GM19455 (cell line): ENCODE data around the gene JAML.

Experiments
- ATAC-seq: cut with Tn5 transposase; IDR thresholded peaks from one replicate; pipeline ENCODE4 v1.9.1; 2021; ENCODE audit not compliant: unreplicated experiment

The JAML gene, protein sequence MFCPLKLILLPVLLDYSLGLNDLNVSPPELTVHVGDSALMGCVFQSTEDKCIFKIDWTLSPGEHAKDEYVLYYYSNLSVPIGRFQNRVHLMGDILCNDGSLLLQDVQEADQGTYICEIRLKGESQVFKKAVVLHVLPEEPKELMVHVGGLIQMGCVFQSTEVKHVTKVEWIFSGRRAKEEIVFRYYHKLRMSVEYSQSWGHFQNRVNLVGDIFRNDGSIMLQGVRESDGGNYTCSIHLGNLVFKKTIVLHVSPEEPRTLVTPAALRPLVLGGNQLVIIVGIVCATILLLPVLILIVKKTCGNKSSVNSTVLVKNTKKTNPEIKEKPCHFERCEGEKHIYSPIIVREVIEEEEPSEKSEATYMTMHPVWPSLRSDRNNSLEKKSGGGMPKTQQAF

DNA sequence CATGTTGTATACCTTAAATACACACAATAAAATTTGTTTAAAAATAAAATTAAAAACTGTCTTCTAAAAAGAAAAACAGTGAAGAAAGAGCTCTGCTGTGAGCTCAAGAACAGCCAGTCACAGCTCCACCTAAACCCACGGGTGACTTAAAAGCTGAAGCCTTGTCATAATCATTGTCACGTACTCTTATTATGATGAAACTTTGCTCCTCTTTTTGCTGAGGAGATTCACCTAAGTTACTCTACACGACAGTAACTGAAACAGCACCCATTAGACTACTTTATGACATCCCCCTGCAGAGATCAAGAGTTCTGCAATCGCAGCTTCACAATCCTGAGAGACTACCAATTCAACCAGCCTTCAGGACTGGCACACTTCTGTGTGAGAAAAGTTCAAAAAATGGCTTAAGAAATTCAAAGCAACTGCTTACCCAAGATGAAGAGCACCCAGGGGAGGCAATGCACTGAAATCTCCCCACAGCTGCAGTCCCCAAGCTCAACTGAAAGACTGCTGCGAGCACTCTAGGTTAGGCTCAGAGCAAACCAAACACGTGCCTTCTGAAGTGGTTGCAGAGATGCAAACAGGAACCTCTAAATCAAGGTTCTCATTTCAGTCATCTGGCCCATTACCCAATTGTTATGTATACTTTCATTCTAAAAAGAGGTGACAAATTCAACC, at the start of gene JAML:
TSS of gene JAML (minus strand) at position 501 of the 678 bp plus-strand sequence. CDS start 10,145 bp downstream, outside the sequence.
- ATAC-seq = no peak

DNA sequence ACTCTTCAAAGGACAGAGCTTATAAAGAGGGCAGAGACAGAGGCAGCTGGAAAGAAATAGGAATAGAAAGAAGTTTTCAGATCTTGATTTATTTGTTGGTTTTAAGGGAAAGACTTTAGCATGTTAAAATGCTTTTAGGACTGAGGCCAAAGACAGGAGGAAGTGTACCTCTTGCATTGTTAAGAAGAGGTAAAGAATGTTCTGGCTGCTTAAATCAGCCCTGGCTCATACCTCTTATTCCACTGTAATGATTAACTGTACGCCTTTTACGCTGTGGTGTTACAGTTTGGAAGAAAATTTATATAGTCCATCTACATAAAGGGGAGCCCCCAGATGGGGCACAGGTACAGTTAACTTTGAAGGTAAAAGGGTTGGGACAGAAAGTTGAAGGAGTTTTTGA, 49.4 kb upstream of the JAML start:
- no peak for ATAC-seq

DNA sequence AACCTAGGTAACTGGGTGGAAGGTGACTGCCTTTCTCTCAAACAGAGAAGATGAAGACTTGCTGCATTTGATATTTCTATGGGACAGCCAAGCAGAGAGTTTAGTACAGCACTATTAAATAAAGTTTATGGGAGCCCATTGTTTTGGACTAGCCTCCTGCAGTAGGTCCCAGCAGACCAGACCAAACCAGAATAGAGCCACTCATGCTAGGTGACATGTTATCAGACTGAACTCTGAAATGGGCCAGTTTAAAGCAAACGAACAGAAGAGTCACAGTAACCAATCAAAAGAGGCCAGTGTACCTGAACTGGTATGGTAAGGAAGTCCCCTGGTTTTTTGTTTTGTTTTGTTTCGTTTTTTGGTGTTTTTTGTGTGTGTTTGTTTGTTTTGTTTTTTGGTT, 47.2 kb upstream of the JAML start:
- no peak for ATAC-seq

DNA sequence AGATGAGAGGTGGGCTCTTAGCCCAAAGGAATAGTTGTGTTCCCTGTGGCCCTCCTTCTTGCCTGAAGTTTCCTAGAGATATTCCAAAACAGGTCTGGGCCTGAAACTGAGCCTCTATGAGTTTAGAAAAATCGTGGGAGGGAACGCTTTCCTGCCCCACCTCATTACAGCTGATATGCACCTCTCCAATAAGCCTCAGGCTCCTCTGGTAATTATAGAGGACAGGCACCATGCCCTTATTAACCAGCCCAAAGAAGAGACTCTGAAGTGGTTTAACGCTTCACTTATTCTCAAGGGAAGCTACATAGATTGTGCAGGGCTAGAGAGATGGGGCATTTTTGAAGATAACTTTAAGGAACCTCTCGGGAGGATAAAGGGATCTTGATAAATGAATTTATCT, 42.7 kb upstream of the JAML start:
- ATAC-seq = no peak

DNA sequence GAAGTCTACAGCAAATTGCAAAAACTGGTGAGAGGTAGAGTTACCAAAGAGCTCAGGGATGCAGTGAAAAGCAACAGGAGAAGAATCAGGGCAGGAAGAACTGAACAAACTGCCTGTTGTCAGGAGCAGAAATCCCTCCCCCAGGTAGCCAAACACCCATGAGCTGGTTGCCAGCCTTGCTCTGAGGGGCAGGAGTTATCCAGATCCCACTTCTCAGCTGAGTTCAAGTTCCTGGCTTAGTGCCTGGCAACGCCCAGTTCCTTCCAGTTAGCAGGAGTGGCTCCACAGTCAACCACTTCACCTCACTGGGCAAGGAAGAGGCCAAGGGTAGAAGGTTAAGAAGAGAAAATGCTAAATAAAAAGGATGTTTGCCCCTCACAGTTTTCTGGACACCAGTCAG, 41.1 kb upstream of the JAML start:
- no peak for ATAC-seq

DNA sequence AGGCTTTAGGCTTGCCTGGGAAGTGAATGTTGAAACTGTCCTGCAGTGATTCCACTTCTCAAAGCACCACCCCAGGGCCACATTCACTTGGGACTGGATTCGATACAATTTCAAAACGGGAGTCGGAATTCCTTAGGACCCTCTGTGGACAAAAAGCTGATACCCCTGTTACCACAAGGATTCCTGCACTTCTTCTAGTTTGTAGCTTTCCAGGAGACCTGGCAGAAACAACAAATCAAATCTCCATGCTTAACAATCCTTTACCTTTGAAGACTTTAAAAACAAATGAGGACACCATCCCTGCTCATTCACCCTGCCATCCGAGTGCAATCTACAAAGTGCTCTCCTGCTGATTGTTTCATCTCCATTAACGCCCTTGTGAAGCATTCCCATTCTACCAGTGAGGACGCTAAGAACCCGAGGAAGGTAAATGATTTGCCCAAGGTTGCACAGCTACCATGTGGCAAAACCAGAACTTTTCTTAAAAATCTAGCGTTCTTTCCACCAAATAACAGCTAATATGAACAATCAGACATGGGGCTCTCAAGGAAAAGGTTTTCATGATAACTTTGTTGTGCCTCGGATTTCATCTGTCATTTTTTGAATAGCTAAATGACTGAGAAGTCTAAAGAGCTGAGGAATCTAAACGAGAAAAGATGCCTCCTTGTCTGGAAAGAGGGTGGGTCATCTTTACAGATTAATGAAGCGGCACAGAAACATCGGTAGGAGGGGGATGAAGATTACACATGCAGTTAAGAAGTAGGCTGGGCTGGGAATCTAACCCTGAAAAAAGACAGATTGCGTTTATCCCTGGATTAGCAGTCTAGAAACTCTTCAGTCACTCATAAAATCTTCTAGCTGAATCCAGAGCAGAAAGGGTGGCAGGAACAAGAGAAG, 40.0 kb upstream of the JAML start:
- no peak for ATAC-seq

DNA sequence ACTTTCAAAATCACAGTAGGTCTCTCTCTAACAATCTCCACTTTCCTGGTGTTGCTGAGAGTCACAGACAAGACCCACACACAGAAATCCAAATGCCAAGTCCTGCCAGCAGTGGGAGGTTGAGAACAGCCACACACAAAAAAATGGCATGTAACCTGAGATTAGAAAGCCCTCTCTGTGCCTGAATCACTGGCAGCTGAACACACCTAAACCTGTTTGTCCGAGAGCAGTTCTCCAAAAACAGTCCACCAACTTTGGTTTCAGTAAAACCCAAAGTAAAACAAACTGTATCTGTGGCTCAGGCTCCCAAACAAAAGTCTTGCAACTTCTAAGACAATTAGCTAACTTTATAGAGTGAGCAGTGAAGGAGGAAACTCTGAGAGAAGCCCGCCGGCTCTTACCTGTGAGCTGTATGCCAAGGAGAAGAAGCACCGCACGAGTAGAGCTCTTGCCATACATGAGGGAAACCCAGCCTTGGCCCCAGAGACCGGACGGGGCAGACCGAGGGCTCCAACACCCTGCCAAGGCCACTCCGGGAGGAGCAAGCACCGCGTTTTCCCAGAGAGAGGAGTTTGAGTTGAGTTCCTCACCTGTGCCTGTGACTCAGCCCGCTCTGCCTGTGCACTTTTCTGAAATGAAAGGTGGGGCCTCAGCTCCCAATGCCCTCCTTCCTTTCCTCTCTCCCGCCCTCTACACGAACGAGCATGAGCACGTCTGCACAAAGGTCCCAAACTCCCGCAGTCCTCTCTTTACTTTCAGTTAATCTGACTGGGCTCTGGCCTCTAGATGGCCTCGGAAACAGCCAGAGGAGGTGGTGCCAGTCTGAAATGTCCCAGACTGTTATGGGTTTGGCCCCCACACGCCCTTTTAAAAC, 39.1 kb upstream of the JAML start, which contains the start of gene MPZL2:
TSS of gene MPZL2 (minus strand) at position 603 of the 874 bp plus-strand sequence. CDS start at position 459, 144 bp downstream.
- no peak for ATAC-seq

DNA sequence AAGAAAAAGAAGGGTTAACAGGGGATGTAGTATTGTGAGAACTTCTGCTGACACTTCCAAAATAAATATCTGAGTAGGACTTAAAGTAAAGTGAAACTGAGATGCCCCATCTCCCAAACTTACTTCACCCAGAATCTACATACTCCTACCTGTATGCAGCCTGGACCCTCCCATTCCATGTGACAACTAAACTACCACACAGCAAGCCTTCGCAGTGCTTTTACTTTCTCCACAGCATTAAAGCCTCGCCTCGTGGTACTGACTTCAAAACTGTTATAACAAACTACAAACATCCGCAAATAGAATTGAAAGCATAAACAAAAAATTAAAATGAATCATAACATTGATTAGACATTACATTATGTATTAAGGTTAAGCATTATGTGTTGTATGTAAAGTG, 38.3 kb upstream of the JAML start:
- ATAC-seq = no peak

DNA sequence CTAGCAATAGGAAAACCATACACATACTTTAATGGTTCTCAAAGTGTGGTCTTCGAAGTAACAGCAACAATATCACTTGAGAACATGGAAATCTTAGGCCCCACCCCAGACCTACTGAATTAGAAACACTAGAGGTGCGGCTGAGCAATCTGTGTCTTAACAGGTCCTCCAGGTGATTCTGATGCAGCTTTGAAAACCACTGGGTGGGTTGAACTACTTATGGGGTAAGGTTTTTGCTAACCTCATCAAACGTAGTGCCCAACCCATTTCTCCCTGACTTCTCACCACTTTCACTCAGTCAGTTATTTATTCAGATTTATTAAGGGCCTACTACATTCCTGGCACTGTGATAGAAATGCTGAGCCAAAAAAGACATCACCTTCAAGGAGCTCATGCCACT, 35.5 kb upstream of the JAML start:
- ATAC-seq = no peak

DNA sequence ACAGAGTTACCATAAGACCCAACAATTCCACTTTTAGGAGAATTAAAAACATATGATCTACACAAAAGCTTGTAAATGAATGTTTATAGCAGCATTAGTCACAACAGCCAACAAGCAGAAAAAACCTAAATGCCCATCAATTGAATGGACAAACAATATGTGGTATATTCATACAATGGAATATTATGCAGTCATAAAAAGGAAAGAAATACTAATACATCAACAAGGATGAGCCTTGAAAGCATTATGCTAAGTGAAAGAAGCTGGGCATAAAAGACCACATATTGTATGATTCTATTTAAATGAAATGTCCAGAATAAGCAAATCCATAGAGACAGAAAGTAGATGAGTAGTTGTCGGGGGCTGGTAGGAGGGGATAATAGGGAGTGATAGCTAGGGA, 34.3 kb upstream of the JAML start:
- no peak for ATAC-seq

DNA sequence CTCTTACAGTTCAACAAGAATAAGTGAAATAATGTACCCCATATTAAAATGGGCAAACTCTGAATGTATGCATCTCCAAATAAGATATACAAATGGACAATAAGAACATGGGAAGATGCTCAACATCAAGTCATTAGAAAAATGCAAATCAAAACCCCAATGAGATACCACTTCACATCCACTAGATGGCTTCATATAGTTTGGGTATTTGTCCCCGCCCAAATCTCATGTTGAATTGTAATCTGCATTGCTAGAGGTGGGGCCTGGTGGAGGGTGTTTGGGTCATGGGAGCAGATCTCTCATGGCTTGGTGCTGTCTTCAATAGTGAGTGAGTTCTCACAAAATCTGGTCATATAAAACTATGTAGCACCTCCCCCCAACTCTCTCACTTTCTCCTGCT, 33.6 kb upstream of the JAML start:
- ATAC-seq = no peak

DNA sequence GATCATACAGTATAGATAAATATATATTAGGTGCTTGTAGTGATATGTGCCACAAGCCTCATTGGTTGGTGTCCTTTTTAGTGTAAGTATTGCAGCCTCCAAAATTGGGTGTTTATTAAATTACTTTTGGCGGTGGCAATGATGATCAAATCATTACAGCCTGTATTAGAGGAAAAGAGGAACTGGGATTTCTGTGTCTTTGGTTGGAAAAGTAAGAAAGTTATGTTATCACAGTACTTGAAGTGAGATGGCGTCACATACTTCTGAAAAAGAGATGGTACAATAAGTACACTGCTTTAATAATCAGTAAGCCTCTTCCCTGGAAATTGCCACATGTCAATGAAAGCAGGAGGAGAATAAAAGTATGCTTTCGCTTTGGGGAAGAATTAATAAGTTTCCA, 27.9 kb upstream of the JAML start:
- ATAC-seq = no peak

DNA sequence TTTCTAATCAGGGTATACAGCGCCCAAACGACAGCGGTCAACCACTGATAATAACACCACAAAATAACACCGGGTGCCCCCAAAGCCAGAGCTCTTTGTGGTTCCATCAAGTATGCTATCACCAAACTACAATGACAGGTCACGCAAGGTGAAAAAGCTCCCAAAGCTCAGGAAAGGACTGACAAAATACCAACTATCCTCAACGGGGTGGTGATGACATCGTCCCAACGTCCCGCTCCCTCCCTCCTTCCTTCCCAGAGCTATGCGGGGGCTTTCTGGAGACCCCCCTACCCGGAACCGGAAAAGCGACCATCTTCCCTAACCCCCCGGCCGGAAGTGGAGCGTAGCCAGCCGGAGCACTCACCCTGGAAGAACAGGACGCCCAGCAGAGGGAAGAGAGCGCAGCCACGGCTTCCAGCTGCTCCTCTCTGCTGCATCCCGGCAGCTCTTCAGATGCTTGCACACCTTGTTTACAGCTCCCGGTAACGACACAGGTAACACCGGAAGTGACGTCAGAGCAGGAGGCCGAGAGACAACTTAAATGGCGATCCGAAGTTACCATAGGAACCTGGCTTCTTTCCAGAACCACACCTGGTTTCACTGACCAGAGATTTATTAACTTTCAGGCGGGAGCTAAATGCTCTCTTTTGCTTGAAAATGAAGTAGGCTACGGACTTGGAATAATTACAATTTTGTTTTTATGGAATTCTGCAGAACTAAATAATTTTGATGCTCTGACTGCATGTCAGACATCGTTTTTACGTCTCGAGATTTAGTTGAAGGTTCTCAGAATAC, 27.2 kb upstream of the JAML start, which contains the start of gene MPZL3:
TSS of gene MPZL3 (minus strand) at position 508 of the 795 bp plus-strand sequence. CDS start at position 437, 71 bp downstream.
- ATAC-seq = no peak

DNA sequence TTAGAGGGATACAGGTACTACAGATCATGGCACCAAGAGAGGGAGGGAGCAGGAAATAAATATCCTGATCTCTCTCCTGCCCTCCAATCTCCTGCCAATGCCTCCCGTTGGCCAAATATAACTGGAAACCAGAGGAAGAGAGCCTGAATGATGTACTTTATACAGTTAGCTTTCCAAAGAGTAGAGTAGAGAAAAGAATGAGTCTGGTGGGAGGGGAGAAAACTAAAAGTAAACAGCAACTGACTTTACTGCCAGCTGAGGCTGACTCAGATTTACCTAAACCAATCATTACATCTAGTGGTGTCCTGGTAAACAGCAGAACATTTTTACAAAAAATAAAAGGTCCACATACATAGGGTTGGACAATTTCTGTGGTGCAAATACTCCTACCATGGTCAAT, 22.2 kb upstream of the JAML start:
- no peak for ATAC-seq

DNA sequence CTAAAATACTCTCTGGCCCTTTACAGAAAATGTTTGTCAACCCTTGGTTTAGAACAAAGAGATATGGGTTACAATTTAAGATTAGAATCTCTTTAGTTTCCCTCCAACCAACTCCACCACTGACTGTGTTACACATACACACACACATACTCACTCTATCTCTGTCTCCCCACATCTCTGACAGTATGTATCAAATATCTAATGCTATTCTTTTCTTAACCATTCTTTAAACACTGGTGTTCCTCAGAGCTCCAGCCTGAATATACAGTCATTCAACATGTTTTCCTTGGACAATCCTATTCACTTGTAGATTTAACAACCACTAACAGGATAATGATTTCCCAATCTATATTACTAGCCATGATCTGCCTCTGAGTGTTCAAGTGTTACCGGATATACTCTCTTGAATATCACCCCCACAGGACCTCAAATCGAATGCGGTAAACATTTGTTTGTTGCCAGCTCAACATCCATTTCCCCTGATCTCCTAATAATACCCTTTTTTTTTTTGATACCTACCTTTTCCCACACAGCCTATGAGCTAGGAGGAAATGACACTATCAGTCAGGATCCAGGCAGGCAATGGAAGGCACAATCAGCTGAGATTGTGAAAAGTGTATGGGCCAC, 21.2 kb upstream of the JAML start:
- no peak for ATAC-seq

DNA sequence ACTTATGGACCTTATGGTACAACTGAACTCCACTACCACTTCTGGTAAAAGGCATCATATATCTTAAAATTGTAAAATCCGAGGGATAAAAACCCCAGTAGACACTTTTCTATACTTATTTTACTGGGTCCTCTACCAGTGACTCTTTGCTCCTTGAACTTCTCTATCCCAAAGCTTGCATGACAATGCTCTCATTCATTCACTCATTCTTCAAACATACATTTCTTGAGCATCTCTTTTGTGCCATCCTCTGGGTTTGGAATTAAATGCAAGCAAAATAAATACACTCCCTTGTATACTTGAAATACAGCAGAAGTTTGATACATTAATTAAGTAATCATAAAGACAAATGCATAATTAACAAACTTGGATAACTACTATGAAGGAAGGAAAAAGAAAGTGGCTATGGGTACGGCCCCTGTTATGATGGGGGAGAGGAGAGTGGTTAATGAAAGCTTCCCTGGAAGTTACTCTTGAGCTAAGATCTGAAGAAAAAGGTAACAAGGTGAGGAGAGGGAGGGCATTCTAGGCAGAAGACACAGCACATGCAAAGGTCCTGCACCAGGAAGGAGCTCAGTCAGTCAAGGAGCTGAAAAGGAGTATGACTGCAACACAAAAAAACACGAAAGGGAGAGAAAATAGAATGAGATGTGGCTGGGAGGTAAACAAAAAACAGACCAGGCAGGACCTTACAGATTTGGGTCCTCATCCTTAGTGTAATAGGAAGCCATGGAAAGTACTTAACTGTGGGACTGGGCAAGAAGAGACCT, 19.4 kb upstream of the JAML start:
- no peak for ATAC-seq

DNA sequence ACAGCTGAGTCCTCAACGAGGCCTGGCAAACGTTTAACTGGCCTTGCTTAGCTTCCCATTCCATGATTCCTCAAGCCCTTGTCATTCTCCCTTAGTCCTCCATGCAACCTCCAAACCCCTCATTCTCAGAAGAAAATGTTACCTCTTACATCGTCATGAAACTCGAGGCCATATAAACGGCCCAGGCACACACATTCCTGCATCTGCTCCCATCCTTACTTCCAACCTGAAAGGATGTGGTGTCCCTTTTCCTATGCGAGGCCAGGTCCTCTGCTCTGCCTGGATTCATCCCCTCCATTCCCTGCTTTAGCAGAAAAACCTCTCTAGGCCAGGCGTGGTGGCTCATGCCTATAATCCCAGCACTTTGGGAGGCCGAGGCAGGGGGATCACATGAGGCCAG, 18.4 kb upstream of the JAML start:
- no peak for ATAC-seq

DNA sequence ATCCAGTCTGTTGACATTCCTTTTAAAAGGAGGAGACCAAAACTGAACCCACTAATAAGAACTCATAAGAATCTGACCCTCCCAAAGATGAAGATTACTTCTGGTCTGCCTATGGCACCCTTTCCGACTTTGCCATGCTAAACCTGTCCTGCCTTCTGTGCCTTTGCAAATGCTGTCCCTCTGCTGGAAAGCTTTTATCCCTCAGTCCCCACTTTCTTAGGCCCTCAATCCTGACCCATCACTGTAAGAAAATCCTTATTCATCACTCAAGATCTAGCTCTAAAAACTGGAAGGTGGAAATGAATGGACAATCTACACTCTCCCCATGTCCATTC, 16.9 kb upstream of the JAML start:
- ATAC-seq = no peak
